NCI-H510A treated with DMSO at 0.1 percent for 48 hours (cell line): ENCODE results near the gene LOC128125822.
"Not testable (repeated sequence)": the region's sequence is repeated elsewhere in the genome, so short reads cannot be mapped to it uniquely, and the experiment has no call there.

ENCODE experiments used
- DNase-seq: peaks from one replicate; lab custom pipeline; 2025; lab: John Stamatoyannopoulos, UW

The LOC128125822 gene

DNA sequence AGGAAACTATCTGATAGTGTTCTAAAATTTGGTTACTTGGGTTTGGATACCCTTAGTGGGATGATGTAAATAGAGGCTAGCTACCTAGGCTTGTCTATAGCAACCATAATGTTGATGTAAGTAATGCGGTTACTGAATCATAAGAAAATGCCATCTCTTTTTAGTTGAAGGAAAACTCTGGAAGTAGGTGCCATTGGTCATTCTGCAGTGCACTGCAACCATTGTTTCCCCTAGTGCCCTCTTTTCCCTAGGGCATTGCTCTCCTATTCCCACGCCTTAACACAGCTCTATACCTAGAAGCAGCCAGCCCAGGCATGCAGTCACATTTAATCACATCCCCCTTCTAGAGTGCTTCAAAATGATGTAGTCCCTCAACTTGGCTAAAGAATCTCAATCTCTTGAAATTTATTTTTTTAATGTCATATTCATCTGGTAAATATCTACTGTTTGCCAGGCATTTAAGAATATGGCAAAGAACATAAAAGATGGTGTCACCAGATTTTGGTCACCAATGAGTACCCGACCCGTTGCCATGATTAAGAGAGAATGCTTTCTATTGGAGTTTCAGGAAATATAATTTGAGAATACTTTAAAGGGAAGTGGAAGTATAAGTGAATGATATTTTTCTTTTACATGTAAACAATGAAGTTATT lies 10.4 kb downstream of the LOC128125822 start:
- DNase-seq: no peak

GRCh38 chr6:63584125-63584514 lies 11.8 kb downstream of the LOC128125822 start:
- no peak for DNase-seq

DNA sequence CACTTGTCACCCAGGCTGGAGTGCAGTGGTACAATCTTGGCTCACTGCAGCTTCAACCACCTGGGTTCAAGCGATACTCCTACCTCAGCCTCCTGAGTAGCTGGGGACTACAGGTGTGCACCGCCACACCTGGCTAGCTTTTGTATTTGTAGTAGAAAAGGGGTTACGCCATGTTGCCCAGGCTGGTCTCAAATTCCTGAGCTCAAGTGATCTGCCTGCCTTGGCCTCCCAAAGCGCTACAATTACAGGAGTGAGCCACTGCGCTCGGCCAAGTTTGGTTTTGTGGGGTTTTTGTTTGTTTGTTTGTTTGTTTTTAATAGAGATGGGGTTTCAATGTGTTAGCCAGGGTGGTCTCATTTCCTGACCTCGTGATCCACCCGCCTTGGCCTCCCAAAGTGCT lies 12.3 kb downstream of the LOC128125822 start:
- DNase-seq: no peak

DNA sequence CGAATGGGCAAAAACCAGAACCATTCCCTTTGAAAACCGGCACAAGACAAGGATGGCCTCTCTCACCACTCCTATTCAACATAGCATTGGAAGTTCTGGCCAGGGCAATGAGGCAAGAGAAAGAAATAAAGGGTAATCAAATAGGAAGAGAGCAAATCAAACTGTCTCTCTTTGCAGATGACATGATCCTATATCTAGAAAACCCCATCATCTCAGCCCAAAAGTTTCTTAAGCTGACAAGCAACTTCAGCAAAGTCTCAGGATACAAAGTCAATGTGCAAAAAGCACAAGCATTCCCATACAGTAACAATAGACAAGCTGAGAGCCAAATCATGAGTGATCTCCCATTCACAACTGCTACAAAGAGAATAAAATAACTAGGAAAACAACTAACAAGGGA lies 13.4 kb downstream of the LOC128125822 start:
- DNase-seq: not testable (repeated sequence)

GRCh38 chr6:63589952-63590411 lies 17.7 kb downstream of the LOC128125822 start:
- DNase-seq: no peak

GRCh38 chr6:63592886-63593285 lies 20.6 kb downstream of the LOC128125822 start:
- DNase-seq: no peak

- DNase-seq: no peak
Measured at GRCh38 chr6:63597141-63598048, 25.1 kb downstream of the LOC128125822 start.

GRCh38 chr6:63598049-63599036 lies 26.1 kb downstream of the LOC128125822 start:
- DNase-seq: peak; percentile 86

DNA sequence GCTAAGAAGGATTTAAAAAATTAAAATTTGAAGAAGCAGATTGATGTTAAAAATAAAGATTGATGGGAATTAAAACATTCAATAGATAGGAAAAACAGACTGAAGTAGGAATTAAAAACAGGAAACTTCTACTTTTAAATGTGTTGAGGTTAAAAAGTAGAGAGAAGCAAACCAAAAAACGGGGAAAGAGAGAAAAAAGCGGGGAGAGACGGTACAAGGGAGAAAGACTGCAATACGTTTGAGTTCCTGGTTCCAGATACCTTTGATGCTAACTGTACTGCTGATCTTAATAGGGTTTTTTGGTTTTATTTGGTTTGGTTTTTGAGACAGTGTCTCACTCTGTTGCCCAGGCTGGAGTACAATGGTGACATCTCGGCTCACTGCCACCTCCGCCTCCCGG lies 27.0 kb downstream of the LOC128125822 start:
- no peak for DNase-seq

DNA sequence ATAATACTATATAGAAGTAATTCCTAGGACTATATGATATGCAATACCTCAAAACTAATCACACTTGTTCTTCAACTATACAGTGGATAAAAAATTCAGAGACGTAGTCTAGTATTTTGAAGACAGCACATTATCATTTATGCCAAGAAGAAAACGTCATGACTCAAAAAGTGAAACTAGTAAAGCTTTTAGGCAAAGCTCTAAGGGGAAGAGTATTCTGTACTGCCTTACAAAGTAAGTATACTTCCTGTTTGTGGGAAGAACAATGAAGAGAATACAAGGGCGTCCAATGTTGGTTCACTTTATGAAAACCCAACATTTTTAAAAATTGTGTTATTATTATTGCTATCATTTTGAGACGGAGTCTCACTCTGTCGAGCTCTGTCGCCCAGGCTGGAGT lies 27.9 kb downstream of the LOC128125822 start:
- DNase-seq: no peak

- DNase-seq: no peak
Measured at GRCh38 chr6:63609231-63609630, 37.0 kb downstream of the LOC128125822 start.

DNA sequence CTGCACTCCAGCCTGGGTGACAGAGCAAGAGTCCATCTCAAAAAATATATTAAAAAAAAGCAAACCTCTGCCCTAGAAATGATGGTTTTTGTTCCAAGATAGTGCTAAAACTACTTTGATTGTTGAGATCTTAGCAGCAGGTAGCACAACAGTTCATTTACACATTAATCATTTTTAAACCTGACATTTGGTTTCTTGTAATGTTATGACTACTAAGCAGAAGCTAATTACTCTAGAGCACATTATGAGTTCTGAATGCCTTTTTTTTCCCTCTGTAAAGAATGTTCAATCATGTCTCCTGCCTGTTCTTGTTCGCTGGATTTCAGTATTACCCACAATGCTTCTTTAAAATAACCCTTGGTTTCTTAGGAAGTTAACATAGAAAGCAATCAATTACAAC lies 38.7 kb downstream of the LOC128125822 start:
- no peak for DNase-seq

DNA sequence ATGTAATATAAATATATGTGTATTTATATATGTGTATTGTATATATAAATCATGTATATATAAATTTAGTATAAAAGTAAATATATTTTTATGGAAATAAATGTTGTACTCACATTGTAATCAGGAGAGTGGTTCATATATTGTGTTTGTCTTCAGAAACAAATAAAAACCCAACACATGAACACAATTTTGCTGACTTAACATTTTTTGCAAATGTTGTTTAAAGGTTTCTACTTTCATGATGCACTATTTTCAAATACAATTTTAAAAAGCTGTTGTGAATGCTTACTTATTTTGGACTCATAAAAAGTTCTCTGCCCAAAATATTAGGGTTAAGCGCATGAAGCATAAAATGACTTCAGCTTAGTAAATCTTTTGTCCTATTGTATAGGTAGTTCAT lies 39.3 kb downstream of the LOC128125822 start:
- no peak for DNase-seq

GRCh38 chr6:63615590-63615989 lies 43.3 kb downstream of the LOC128125822 start:
- no peak for DNase-seq
